Hepatocyte (in vitro differentiated cells): ENCODE measurements around the gene PCDHA7. TPM values are rescaled to one million over a fixed set of nuclear protein-coding genes. Genes with fewer than 3 reads are reported as not detected.
A peak's percentile ranks its signal among the peaks of the same experiment; 100 is the strongest.
"Not testable (repeated sequence)": the region's sequence is repeated elsewhere in the genome, so short reads cannot be mapped to it uniquely, and the experiment has no call there.

Source experiments
- DNase-seq: peaks from one replicate; pipeline ENCODE4 v3.0.0-alpha.2; 2016; ENCODE audit warnings: low spot score
- H2AFZ ChIP-seq: fragments of 200-600 bp; sonication (generic); 2 replicates; pipeline ENCODE4 v1.6.0; 2016; ENCODE audit warnings: antibody characterized with exemption, mild to moderate bottlenecking
- H3K27ac ChIP-seq: fragments of 200-600 bp; sonication (generic); 2 replicates; pipeline ENCODE4 v1.5.1; 2016; ENCODE audit warnings: mild to moderate bottlenecking
- H3K27me3 ChIP-seq: fragments of 200-600 bp; sonication (generic); 2 replicates; pipeline ENCODE4 v1.6.1; 2016
- H3K36me3 ChIP-seq: fragments of 200-600 bp; sonication (generic); replicated peaks from 2 replicates; pipeline ENCODE4 v1.5.1; 2016; ENCODE audit warnings: low read depth; ENCODE audit not compliant: insufficient read depth
- H3K4me1 ChIP-seq: fragments of 200-600 bp; sonication (generic); 2 replicates; pipeline ENCODE4 v1.5.1; 2016; ENCODE audit warnings: mild to moderate bottlenecking, moderate library complexity; ENCODE audit not compliant: insufficient read depth
- H3K4me2 ChIP-seq: fragments of 200-600 bp; sonication (generic); 2 replicates; pipeline ENCODE4 v1.6.0; 2016
- H3K4me3 ChIP-seq: fragments of 200-600 bp; sonication (generic); 2 replicates; pipeline ENCODE4 v1.5.1; 2016; ENCODE audit warnings: mild to moderate bottlenecking
- H3K79me2 ChIP-seq: fragments of 200-600 bp; sonication (generic); 2 replicates; pipeline ENCODE4 v1.6.0; 2017; ENCODE audit warnings: mild to moderate bottlenecking
- H3K9me2 ChIP-seq: fragments of 200-600 bp; sonication (generic); replicated peaks from 2 replicates; pipeline ENCODE4 v1.6.0; 2017; ENCODE audit warnings: mild to moderate bottlenecking; ENCODE audit not compliant: insufficient read depth
- H3K9me3 ChIP-seq: fragments of 200-600 bp; sonication (generic); 2 replicates; pipeline ENCODE4 v1.5.1; 2016; ENCODE audit warnings: low read depth, mild to moderate bottlenecking
- H4K20me1 ChIP-seq: fragments of 200-600 bp; sonication (generic); 2 replicates; pipeline ENCODE4 v1.6.0; 2016; ENCODE audit warnings: mild to moderate bottlenecking; ENCODE audit not compliant: insufficient read depth, poor library complexity, severe bottlenecking
- CTCF ChIP-seq: fragments of 200-600 bp; sonication (generic); IDR thresholded peaks from 2 replicates; pipeline ENCODE4 v1.5.1; 2016; ENCODE audit warnings: antibody characterized with exemption, mild to moderate bottlenecking; ENCODE audit not compliant: poor library complexity
- EZH2 ChIP-seq: fragments of 200-600 bp; sonication (generic); IDR thresholded peaks from 2 replicates; pipeline ENCODE4 v1.6.1; 2016; ENCODE audit warnings: antibody characterized with exemption, mild to moderate bottlenecking, borderline replicate concordance
- EZH2phosphoT487 ChIP-seq: fragments of 200-600 bp; sonication (generic); IDR thresholded peaks from one replicate; pipeline ENCODE4 v1.6.1; 2018; ENCODE audit warnings: antibody characterized with exemption, mild to moderate bottlenecking, low read depth, moderate library complexity; ENCODE audit not compliant: unreplicated experiment, severe bottlenecking
- WGBS: methylation state at CpG from one replicate; pipeline ENCODE4 v1.1.6; 2016; ENCODE audit warnings: low lambda C conversion rate; ENCODE audit errors: missing lambda C conversion rate; 5-methylcytosine and 5-hydroxymethylcytosine counted together
- polyA plus RNA-seq: library from polyadenylated mRNA; unstranded; fragments of >200 nt; fragmentation: Nextera tagmentation; extraction: Ambion mirVana; gene quantifications from 2 replicates; pipeline ENCODE4 v1.2.1, GENCODE V29; 2016
- total RNA-seq: library from RNA; depleted of rRNA; stranded (reverse); fragments of >200 nt; gene quantifications from 2 replicates; pipeline ENCODE4 v1.2.3, GENCODE V29; 2014

The PCDHA7 gene
- total and polyA plus RNA-seq, 2 experiments from 2014 or later, result 0.11 to 1.7 TPM

- 88% methylated on average over 2 of the region's 2 CpGs for WGBS
- Histone ChIP-seq H2AFZ (no peak overlapping the region), H3K9me3 (peaks cover 14% of the 10 kb centered on the region), H3K9me2 (no peaks in the 10 kb centered on the region), H3K4me3 (no peak overlapping the region), H3K27me3 (no peaks in the 10 kb centered on the region), H4K20me1 (no peaks in the 10 kb centered on the region), H3K36me3 (no peaks in the 10 kb centered on the region), H3K79me2 (no peaks in the 10 kb centered on the region), H3K4me2 (no peak overlapping the region), H3K4me1 (no peaks in the 10 kb centered on the region), H3K27ac (no peak overlapping the region)
- no peak for TF ChIP-seq EZH2phosphoT487
- no peak for DNase-seq
Observed at GRCh38 chr5:140791089-140791488, 43.0 kb upstream of the PCDHA7 start.

GRCh38 chr5:140794595-140795258, 39.3 kb upstream of the PCDHA7 start, which contains the start of gene PCDHA2:
TSS of gene PCDHA2 (plus strand) at chr5:140794852.
- WGBS, result 9% methylated on average over 27 of the region's 27 CpGs
- peak within 1 kb of the TSS; percentile 66 for H3K4me2 ChIP-seq
- H4K20me1 ChIP-seq, result no peaks in the 10 kb centered on the region
- peak within 1 kb of the TSS; percentile 34 for H3K4me3 ChIP-seq
- H3K36me3 ChIP-seq, result no peaks in the 10 kb centered on the region
- H3K4me1 ChIP-seq, result no peaks in the 10 kb centered on the region
- H2AFZ ChIP-seq, result peak within 1 kb of the TSS; percentile 57
- DNase-seq, result peak; percentile 65
- no peaks in the 10 kb centered on the region for H3K27me3 ChIP-seq
- H3K27ac ChIP-seq, result peak within 1 kb of the TSS; percentile 14
- H3K9me2 ChIP-seq, result no peaks in the 10 kb centered on the region
- no peaks in the 10 kb centered on the region for H3K79me2 ChIP-seq
- TF ChIP-seq CTCF (peak; percentile 64), EZH2 (no peak), EZH2phosphoT487 (no peak)
- H3K9me3 ChIP-seq, result peaks cover 24% of the 10 kb centered on the region

GRCh38 chr5:140795259-140795641, 38.8 kb upstream of the PCDHA7 start:
- Histone ChIP-seq H2AFZ (peak overlapping the region; percentile 57), H3K27me3 (no peaks in the 10 kb centered on the region), H4K20me1 (no peaks in the 10 kb centered on the region), H3K4me2 (peak overlapping the region; percentile 66), H3K36me3 (no peaks in the 10 kb centered on the region), H3K9me2 (no peaks in the 10 kb centered on the region), H3K4me3 (peak overlapping the region; percentile 34), H3K79me2 (no peaks in the 10 kb centered on the region), H3K4me1 (no peaks in the 10 kb centered on the region), H3K9me3 (peaks cover 24% of the 10 kb centered on the region), H3K27ac (peak overlapping the region; percentile 14)
- TF ChIP-seq EZH2phosphoT487 (no peak), EZH2 (no peak), CTCF (peak; percentile 52)
- DNase-seq, result peak; percentile 54
- WGBS, result 24% methylated on average over 15 of the region's 15 CpGs

- not testable (repeated sequence) for H3K79me2 ChIP-seq, H3K4me1 ChIP-seq, H3K36me3 ChIP-seq, H3K27ac ChIP-seq, H3K9me2 ChIP-seq, H3K4me3 ChIP-seq, H2AFZ ChIP-seq, H3K4me2 ChIP-seq, H3K27me3 ChIP-seq, DNase-seq, H4K20me1 ChIP-seq
- peaks cover 32% of the 10 kb centered on the region for H3K9me3 ChIP-seq
- 99% methylated on average over 65 of the region's 72 CpGs for whole genome bisulfite sequencing
Observed at GRCh38 chr5:140796072-140796717, 37.9 kb upstream of the PCDHA7 start.
